ENCODE data around the gene SEH1L. TPM values are rescaled to one million over a fixed set of nuclear protein-coding genes. Genes with fewer than 3 reads are reported as not detected.
A peak's percentile ranks its signal among the peaks of the same experiment; 100 is the strongest.
"Not testable (repeated sequence)": the region's sequence is repeated elsewhere in the genome, so short reads cannot be mapped to it uniquely, and the experiment has no call there.

The SEH1L gene
- total RNA-seq, 1 donor from 2014 or later, result 66.8 TPM

DNA sequence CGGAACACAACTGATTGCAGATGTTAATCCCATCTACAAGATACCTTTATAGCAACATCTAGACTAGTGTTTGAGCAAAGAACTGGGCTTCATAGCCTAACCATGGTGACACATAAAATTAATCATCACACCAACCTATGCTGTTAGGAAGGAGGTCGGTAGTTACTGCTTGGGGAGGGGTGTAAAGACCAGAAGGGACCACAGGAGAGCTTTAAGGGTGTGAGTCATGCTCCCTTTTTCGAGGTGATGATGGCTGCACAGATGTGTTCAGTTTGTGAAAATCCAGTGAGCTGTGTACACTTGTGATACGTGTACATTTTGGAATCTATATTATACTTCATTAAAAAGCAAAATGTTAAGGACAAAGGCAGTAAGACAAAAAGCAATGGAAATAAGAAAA is 4.6 kb upstream of the SEH1L start:
- no peak for DNase-seq (ENCODE audit: low read depth)

DNA sequence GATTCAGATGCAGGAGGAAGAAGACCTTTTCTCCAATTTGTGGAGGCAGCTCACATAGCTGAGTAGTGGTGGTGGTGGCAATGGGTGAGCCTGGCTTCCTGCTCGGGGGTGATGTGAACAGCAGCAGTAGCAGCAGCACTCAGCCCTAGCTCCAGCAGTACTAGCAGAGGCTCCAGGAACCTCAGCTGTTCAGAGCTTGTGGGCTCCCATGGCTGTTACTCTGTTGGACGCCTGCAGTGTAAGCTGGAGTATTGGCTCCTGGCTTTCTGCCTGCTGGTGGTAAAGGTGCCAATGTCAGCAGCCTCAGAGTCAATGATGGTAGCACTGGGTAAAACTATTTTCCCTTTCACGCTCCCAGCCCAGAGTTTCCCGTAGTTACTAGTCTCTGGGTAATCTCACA is 3.1 kb upstream of the SEH1L start:
- DNase-seq (ENCODE audit: low read depth), result peak; percentile 10

DNA sequence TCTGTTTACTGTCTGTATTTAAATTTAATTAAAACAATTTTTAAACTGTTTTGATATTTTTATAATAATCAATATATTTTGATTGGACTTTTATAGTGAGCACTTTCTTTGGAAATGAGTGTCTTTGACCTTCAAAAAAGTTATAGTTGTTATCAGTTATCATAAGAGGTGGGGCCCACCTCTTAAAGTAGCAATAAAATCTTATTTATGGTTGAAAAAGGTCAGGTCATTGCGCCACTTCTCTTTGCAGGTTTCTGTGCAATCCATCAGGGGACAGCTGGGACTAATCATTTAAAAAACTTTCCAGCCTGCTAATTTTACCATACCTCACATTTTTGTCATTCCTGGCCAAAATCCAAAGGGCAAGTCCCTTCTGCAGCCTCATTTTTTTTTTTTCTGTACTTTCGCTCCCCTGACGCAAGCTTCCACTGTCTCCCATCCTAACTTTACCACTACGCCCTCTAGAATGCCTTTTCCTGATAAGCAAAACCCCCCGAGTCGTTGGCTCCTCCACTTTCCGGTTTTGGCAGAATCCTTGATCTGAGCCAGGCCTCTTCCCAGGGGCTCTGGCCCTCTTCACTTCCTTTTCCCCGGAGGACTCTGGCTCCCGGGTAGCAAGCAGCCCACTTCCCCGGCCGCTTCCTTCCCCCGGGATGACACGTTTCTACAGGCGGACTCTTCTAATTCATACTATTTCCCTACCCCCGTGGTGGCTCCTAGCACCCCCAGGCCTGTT is 1.1 kb upstream of the SEH1L start:
- DNase-seq (ENCODE audit: low read depth), result peak; percentile 82

DNA sequence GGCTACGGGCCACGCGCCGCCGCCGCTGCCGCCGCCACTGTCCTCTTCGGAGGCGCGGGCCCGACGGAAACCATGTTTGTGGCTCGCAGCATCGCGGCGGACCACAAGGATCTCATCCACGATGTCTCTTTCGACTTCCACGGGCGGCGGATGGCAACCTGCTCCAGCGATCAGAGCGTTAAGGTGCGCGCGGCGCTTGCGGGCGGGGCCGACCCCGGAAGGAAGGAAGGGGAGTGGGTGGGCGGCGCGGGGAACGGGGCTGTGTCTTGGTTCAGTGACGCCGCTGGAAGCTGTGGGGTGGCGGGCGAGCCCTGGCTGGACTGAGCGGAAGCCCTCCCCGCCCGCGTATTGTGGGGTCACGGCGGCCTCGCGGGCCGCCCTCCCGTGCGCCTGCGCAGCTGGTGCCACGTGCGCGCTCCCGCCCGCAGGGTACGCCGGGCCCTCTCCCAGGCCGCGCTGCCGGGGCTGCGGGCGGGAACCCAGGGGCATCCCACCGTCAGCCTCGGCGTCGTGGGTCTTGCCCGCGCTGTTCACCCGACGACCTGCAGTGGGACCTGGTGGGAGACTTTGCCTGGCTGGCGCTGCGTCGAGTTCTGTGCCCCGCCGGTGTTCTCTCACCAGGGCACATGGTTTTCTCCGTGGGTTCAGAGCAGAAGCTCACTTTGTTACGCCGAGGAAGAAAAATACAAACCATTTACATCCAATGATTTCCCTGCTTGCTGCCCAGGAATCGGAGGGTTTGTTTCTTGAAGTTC is 416 bp downstream of the SEH1L start:
- DNase-seq (ENCODE audit: low read depth), result peak; percentile 67

DNA sequence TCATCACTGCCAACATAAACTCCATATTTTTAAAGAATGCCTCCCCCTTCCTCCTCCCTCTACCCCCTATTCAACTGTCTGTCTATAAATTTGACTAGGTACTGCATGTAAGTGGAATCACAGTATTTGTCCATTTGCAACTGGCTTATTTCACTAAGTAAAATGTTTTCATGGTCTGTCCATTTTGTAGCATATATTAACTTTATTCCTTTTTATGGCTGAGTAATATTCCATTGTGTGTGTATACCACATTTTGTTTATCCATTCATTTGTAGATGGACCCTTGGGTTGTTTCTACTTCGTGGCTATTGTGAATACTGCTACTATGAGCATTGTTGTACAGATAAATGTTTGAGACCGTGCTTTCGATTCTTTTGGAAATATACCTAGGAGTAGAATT is 10.7 kb downstream of the SEH1L start:
- no peak for DNase-seq (ENCODE audit: low read depth)

DNA sequence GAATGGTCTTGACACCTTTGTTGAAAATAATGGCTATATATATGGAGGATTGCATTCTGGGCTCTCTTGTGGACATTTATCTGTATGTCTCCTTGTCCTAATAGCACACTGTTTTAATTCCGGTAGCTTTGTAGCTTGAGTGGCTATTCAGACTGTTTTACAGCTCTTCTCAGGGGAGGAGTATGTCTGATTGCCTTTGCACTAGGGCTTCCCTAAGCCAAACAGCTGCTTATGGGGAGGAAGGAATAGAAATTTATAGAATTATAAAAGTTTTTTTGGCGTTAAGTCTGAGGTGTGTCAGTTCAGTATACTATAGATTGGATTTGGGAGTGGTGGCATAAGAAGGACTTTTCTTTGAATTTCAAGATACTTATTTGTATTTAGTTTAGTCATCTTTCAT is 12.6 kb downstream of the SEH1L start:
- DNase-seq (ENCODE audit: low read depth), result no peak

DNA sequence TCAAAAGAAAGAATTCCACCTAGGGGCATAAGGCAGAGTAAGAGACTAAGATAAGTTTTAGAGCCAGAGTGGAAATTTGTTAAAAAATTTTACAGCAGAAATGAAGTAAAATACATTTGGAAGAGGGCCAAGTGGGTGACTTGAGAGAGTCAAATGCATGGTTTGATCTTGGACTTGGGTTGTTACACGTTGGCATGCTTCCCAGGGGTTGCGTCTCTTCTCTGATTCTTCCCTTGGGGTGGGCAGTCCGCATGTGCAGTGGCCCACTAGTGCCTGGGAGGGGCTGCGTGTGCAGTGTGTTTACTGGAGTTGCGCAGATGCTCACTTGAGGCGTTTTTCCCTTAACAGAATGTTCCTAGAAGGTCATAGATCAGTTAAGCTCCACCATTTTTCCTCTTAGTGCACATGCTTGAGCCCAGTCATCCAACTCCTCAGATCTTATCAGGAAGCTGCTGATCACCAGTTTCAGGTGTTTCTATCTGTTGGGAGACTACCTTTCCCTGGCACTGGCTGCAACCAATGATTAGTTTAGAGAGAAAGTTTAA is 13.1 kb downstream of the SEH1L start:
- DNase-seq (ENCODE audit: low read depth), result no peak

DNA sequence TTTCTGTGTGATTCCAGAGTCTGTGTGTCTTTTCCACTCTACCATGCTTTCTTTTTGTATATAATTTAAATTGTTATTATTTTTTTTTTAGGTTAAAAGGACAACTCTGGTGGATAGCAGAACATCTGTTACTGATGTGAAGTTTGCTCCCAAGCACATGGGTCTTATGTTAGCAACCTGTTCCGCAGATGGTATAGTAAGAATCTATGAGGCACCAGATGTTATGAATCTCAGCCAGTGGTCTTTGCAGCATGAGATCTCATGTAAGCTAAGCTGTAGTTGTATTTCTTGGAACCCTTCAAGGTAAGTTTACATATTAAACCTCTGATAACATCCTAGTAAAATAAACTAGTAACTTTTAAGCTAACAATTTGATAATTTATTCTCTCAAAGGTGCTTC is 15.3 kb downstream of the SEH1L start:
- no peak for DNase-seq (ENCODE audit: low read depth)

DNA sequence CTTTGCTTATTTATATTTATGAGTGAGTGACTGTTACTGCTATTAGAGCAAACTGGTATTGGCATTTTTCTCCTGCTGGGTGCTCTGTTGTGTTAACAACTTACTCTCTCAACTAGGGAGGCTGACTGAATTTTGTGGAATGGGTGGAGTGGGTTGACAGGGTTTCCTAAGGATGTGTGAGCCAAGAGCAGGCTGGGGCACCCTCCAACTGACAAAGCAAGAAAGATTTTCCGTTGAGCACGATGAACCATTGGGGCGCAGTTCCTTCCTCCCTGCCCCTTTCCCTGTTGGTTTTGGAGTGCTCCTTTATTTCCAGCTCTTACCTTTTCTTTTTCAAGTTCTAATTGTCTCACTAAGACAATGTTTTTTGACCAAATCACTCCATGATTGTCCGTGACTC is 20.3 kb downstream of the SEH1L start:
- DNase-seq (ENCODE audit: low read depth), result no peak

DNA sequence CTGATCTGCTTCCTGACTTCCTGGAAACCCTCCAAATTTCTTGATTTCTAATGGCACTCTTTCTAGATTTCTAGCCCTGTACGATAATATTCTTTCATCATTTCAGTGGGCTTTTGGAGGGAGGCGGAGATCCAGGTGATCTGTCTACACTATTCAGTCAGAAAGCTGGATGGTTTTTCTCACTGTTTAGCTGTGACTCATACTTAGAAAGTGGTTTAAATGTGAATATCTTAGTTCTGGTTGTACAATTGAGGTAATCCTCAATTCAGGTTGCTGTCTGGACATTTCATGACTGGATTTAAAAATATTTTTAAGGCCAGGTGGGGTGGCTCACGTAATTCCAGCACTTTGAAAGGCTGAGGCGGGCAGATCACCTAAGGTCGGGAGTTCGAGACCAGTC is 20.8 kb downstream of the SEH1L start:
- DNase-seq (ENCODE audit: low read depth), result peak; percentile 3

DNA sequence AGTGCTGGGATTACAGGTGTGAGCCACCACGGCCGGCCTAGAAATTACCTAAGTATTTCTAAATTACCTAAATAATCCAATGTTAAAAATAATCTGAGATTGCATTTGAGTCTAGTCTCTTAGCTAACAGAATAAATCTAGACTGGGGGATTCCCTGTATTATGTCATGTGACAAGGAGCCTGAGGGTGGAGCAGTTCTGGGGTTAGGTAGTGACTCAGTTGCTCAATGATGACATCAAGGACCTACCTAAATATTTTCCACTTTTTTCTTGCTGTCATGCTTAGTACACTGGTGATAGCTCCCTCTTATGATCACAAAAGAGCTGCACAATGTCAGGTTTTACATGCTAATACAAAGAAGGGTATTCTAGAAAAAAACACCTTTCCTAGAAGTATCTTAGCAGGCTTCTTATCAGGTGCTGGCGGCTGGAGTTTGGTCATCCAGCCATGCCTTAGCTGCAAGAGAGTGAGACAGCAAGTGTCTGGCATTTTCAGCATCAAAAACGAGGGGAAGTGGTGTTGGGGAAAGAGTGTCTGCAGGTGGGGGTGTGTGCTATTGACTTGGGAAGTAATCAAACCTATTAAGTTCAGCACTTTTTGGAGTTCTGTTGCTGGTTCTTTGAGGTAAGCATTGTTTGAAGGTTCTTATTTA is 25.9 kb downstream of the SEH1L start:
- DNase-seq (ENCODE audit: low read depth), result no peak

DNA sequence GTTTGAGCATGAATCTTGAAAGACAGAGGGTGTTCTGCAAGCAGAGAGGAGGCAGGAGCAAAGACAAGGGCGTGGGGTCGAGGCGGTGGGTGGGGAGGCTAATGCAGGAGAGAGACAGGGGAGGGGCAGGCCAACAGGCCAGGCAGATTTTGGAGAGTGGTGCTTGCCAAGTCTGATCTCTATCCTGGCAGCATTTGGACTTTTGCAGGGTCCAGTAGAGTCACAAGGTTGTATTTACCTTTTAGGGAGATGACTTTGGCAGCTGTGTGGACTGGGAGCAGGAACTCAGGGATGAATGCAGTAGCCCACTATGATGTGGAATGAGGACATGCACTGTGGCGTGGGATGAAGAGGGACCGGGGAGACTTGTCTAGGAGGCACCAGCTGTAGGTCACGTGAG is 27.7 kb downstream of the SEH1L start:
- DNase-seq (ENCODE audit: low read depth), result no peak

DNA sequence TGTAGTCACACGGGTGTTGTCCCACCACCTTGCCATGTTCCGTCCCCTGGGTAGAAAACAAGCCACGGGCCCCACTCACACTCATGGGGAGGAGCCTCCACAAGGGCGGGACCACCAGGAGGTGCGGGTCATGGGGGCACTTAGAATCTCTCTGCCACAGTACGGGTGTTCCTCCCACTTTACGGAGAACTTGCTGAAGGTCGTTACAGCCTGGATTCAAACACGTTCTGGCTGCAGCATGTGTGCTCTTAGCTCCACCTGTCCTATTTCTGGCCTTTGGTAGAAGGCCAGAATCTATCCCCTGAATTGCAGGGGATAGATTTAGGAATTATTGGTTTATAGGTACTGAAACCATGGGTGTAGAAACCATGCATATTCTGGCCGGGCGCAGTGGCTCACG is 28.5 kb downstream of the SEH1L start:
- DNase-seq (ENCODE audit: low read depth), result no peak

DNA sequence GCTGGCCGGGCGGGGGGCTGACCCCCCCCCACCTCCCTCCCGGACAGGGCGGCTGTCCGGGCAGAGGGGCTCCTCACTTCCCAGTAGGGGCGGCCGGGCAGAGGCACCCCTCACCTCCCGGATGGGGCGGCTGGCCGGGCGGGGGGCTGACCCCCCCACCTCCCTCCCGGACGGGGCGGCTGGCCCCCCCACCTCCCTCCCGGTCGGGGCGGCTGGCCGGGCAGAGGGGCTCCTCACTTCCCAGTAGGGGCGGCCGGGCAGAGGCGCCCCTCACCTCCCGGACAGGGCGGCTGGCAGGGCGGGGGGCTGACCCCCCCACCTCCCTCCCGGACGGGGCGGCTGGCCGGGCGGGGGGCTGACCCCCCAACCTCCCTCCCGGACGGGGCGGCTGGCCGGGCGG is 32.3 kb downstream of the SEH1L start:
- DNase-seq (ENCODE audit: low read depth), result not testable (repeated sequence)

DNA sequence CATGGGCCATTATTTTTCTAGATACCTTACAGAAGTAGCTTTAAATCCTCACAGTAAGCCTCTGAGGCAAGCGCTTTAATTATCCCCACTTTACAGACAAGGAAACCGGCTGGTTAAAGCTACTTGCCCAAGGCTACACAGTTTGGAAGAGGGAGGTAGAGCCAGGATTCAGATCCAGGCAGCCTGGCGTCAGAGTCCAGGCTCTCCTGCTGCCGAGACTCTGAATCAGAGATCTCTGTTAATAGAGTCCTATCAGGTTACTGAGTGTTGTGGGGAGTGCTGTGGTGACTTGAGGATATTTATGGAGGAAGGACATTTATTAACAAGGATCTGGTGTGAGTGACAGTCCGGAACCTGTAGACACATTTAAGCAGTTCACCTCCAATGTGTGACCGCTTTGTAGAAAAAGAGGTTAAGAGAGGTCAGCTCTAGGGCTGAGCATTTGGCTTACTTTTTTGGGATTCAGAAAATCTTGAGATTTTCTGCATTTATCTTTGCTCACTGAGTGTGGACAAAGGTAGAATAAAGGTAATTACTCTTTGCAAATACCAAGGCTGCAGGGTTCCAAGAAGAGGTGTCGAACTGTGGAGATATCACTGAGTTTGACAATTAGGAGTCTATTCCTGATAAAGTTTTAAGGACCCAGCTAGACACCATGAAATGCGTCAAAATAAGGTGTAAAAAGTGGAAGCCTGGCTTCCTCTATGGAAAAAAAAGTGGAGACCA is 41.7 kb downstream of the SEH1L start:
- peak; percentile 4 for DNase-seq (ENCODE audit: low read depth)

DNA sequence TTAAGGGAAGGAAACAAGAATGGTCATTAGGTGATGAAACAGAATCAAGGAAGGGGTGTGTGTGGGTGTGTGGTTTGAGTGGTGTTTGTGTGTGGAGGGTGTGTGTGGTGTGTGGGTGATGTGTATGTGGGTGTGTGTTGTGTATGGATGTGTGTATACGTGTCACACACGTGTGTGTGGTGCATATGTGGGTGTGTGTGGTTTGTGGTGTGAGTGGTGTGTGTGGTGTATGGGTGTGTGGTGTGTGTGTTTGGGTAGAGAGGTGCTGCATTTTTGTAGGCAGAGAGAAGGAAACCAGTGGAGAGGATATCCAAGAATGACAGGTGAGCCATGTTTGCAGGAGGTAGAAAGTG is 42.3 kb downstream of the SEH1L start:
- peak; percentile 9 for DNase-seq (ENCODE audit: low read depth)

DNA sequence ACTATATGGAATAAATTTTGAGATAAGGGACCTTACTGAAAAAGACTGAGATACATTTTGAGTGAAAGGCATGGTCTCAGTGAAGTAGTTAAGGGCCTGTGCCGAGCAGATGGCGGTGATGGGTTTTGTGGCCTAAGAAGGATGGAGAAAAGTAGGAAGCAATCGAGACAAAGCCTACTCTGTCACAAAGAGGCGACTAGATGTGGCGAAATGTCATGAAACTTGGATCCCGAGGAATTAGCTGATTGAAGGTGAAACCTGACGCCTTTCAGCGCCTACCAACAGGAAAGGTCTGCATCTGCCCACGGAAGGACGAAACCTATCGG is 42.8 kb downstream of the SEH1L start:
- DNase-seq (ENCODE audit: low read depth), result peak; percentile 56

DNA sequence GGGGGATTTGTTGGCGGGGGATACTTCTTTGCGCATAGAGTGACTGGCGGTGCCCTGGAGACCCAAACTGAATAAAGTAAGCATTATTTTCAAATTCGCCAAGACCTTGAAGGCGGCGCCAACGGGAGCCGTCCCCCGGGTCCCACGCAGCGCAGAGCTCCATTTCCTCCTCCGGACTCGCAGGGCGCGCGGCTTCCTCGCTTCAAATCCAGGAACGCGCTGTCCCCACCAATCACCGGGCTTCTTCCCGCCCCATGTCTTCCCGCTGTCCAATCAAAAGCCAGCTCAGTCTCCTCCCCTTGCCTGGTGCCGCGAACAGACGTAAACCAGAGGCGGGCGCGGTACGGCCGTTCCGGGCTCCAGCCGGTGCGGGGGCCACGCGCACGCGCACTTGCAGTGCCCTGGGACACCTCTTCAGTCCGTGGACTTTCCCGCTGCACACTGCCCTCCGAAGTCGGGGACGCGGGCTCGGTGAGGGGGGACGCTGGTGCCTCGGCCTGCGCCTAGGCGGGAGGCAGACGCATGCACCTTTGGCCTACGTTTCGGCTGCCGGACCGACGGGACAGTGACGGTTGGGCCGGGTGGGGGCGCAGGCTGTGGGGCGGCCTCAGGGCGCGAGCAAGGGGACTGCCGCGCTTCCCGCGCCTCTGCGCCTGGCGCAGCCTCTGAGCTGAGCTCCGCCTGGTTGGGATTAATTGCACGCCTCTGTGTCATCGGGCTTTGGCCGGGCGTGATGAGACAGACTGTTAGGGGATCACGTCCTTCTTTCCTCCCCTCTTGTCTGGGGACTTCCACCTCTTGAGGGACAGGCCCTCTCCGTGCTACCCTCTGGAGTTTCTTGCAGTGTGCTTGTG is 43.4 kb downstream of the SEH1L start, which contains the start of gene CEP192:
Gene CEP192, plus strand, starts transcription at position 396 of the 854 bp plus-strand sequence. CDS start 8,063 bp downstream, outside the sequence.
- peak; percentile 95 for DNase-seq (ENCODE audit: low read depth)

DNA sequence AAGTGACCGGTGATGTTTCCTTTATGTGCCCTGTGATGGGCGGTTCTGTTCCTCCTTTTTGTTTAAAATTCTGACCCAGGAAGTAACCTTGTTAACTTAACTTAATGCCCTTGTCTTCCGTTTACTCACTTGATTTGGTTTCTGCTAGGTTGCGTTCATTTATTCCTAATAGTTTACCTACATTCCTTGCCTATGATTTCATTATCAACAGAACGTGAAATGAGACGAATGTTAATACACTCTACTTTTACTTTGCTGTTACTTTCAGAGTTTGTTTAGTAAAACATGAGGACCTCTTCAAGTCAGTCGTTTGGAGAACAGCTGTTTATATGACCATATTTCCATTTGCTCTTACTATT is 44.0 kb downstream of the SEH1L start:
- DNase-seq (ENCODE audit: low read depth), result peak; percentile 61

DNA sequence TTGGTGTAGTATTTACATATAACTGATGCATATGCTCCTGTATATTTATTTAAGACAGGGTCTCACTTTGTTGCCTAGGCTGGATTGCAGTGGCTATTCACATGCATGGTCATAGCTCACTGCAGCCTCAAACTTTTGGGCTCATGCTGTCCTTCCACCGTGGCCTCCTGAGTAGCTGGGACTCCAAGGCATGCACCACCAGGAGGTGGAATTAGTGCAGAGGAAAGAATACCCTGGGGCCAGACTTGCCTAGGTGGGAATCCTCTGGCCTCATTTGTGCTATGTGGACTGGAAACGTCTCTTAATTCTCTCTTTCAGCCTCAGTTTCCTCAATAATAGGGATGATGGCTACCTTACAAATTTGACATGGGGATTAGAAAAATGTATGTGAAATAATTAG is 45.6 kb downstream of the SEH1L start:
- DNase-seq (ENCODE audit: low read depth), result no peak

DNA sequence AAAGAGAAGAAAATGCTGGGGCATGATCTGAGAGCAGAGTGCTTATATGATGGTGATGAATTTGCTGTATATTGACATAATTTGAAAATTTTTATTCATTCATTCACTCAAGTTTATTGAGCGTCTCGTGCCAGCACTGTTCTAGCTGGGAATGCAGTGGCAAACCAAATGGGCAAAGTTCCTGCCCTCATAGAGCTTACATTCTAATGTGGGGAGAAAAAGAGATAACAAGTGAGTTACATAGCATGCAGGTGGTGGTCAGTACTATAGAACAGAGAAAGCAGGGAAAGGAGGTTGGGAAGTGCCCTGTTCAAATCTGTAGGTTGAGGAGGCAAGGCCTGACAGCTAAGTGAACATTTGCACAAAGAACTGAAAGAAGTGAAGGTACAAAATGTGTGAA is 47.6 kb downstream of the SEH1L start:
- DNase-seq (ENCODE audit: low read depth), result no peak

Data from renal cortical epithelial cell (primary cell).